GM21619 (cell line): ENCODE data around the gene GAN.
"Not testable (repeated sequence)": the region's sequence is repeated elsewhere in the genome, so short reads cannot be mapped to it uniquely, and the experiment has no call there.

Experiments
- ATAC-seq: cut with Tn5 transposase; IDR thresholded peaks from one replicate; pipeline ENCODE4 v1.9.1; 2021; ENCODE audit not compliant: unreplicated experiment

GAN gene

DNA sequence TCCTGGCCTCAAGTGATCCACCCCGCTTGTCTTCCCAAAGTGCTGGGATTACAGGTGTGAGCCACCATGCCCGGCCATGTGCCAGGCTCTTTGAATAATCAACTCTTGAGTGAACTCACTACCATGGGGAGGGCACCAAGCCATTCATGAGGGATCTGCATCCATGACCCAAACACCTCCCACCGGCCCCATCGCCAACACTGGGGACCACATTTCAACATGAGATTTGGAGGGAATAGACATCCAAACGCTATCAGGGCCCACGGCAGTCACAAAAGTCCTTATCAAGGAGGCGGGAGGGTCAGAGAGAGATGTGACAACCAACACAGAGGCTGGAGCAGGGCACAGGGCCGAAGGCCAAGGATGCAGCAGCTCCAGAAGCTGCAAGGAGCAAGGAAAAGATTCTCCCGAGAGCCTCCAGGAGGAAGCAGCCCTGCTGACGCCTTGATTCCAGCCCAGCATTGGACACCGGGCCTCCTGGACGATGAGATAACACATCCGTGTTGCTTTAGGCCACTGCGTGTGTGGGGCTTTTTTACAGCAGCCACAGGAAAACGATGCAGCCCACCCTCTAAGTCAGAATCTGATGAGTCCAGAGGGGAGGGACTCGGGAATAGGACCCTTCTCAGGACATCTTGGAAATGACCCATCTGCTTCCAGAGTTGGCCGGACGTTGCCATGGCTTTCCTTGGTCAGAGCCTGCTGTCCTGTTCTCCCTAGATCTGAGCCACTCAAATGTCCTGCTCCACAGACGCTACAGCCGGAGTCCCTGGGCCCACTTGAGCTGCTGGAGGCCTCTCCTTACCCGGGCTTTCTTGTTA lies 82.5 kb downstream of the GAN start:
- no peak for ATAC-seq

DNA sequence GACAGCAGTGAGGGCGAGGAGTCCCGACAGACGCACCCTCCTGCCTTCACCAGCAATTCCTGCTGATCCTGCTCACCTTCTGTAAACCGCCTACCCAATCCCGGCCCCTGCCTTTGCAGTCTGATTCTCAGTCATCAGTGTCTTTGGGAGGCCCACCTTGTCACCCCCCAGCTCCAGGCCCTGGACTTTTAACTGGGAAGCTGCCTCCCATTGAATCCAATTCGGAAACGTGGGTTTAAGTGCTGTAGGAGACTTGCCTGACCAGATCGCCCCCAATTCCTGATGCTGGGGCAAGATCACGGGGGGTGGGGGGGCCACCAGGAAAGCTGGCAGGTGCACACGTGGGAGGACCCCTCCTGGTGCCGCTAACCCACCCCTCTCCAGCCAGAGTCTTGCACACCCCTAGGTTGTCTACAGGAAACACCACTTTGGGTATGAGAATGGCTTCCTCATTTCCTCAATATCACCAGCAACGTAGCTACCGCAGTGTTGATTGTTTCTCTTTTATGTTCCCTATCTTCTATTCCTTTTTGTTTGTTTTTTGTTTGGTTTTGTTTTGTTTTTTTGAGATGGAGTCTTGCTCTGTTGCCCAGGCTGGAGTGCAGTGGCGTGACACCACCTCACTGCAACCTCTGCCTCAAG lies 83.2 kb downstream of the GAN start:
- no peak for ATAC-seq

DNA sequence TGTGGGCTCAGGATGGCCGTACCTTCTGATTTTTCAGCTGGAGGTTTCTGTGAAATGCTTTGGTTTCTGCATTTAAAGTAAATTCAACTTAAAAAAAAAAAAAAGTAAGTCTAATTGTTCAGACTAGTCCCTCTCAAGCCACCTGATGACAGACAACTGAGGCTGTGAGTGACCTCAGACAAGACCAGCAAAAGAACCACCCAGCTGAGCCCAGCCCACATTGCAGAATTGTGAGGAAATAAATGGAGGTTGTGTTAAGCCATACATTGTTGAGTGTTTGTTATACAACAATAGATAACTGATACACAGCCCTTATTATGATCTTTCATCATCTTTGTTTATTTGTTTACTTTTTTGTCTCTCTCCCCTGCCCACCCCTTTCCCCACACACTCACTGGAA lies 85.1 kb downstream of the GAN start:
- ATAC-seq = no peak

- ATAC-seq = no peak
Observed at GRCh38 chr16:81401035-81401950, 86.5 kb downstream of the GAN start.

GRCh38 chr16:81403208-81403600 lies 88.4 kb downstream of the GAN start:
- ATAC-seq = no peak

DNA sequence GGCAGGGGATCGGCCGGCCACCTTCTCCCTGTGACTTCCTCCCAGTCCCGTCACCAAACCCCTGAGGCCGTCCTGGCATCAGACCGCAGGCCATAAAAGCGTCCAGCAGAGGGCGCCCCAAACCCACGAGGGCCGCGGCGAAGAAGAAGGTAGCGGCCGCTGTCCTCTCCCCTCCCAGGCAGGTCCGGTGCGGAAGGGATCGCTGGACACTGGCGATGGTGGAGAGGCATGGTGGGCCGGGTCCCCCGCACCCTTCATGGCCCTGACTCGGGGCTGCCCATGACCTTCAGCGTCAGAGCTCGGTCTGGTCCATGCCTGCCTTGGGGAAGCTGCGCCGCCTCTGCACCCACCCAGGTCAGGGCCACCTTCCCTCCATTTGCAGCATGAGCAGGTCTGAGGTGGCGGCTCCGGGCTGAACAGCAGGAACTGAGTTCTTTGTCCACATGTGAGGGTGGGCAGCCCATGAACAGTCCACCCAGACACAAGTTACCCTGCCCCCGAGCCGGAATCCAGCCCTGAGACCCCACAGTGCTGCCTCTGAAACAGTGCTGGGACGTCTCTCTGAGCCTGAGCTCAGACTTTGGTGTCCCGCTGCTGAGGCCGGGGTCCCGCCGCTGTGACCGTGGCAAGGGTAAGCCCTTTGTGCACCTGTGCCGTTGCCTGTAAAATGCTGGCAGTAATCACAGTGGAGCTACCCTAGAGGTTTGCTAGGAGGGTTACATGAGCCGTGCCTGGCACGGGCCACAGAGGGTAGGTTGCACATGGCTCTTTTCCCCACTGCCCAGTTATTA lies 89.0 kb downstream of the GAN start:
- ATAC-seq = peak; percentile 76

GRCh38 chr16:81405002-81405401 lies 90.2 kb downstream of the GAN start:
- not testable (repeated sequence) for ATAC-seq

DNA sequence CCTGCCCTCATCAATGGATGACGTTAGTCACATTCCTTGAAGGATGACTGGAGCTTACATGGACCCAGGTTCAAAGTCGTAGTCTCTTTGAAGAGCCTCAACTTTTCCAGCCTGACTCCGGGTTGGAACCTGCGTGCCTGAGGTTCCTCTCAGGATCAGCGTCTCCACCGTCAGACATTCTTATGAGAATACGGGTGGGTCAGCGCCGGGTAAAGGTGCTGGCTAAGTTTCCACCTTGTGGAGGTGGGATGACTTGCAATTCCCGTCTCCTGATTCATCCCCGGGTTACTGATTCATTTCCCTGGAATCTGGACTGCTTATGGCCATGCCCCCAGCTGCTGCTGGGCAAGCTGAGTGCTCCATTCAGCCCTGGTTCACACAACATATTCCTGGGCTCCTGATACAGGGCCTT lies 90.9 kb downstream of the GAN start:
- no peak for ATAC-seq

- ATAC-seq = no peak
Observed at GRCh38 chr16:81408409-81408950, 93.7 kb downstream of the GAN start.

DNA sequence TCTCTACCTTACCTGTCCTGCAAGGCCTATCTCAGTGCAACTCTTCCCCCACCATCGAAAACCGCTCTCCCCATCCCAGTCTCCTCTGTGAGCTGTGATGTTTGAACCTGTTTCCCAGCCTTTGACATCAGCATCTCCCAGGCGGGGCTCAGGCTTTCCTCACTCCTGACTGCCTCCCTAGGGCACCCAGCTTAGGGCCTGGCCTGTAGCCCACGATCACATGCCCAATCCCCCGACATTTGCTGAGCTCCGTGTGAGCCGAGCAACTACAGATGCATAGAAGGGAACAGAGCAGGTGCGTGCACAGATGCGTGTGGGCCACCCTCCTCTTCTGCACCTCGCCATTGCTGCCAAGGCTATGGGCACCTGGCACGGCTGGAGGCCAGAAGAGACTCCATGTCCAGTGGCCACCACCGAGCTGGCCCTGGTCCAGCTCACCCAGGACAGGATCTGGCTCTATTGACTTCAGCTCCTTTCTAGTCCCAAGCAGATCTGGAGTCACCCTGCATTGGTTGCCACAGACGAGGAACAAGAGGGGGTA lies 94.3 kb downstream of the GAN start:
- no peak for ATAC-seq

- no peak for ATAC-seq
Observed at GRCh38 chr16:81410643-81411293, 96.0 kb downstream of the GAN start.

DNA sequence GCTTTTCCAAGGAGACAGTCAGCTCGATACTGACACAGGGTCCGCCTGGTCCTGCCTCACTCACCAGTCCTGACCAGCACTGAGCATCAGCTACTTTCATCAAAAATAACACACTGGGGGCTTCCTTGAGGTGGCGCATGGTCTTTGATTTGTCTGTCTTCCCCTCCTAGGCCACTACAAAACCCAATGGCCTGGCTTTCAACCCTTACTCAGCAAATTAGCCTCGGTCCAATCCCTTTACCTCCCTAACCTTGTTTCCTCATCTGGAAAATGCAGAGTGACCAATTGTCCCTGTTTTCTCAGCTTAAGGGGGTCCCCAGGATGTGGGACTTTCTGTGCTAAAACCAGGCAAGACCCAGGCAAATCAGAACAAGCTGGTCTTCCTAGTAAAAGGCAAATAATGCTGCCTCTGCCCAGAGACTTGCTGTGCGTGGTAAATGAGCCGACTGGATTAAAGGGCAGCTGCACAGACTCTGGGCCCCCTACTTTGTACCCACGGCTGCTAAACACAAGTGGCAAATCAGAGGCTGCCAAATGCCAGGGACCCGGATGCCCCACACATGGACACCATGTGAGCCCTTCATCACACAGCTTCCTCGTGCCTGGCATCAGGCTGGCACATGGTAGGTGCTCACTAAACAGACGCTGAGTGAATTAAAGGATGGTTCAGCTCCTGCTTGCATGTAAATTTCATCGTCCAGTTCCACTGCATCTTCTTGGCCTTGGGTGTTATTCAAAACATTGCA lies 98.7 kb downstream of the GAN start:
- ATAC-seq = no peak

GRCh38 chr16:81415751-81416150 lies 101.0 kb downstream of the GAN start:
- no peak for ATAC-seq

DNA sequence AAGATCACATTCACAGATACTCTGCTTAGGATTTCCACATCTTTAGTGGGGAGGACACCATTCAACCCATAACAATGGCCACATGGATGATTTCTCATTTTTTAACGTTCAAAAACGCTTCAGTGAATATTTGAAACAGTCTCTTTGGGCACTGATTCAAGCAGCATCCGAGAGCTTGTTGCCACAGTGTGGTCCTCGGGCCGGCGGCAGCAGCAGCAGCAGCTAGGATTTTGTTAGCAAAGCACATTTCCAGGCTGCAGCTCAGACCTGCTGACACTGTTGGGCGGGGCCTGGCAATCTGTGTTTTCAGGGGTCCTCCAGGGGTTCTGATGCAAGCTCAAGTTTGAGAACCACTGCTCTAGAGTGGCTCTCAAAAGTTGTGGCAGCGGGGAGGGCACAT lies 102.0 kb downstream of the GAN start:
- no peak for ATAC-seq

DNA sequence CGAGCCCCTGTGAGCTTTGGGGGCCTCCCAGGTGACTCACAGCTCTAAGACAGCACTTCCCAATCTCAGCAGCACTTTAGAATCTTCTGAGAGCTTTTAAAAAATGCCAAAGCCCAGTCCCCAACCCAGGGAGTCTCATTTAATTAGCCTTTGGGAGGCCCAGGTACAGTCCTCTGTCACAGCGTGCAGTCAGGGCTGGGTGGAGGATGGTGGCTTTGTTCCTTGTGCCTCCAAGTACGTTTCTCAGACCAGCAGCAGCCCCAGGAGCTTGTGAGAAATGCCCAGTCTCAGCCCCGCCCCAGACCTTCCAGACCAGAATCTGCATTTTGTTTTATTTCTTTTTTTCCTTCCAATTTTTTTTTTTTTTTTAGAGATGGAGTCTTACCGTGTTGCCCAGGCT lies 102.4 kb downstream of the GAN start:
- no peak for ATAC-seq

- ATAC-seq = no peak
Observed at GRCh38 chr16:81419806-81420205, 105.0 kb downstream of the GAN start.

GRCh38 chr16:81421126-81421525 lies 106.4 kb downstream of the GAN start:
- ATAC-seq = no peak

- no peak for ATAC-seq
Observed at GRCh38 chr16:81421536-81421935, 106.8 kb downstream of the GAN start.

- not testable (repeated sequence) for ATAC-seq
Observed at GRCh38 chr16:81422153-81422552, 107.4 kb downstream of the GAN start.
